ENCODE results near the gene LCA5L. TPM values are rescaled to one million over a fixed set of nuclear protein-coding genes. Genes with fewer than 3 reads are reported as not detected.
A peak's percentile ranks its signal among the peaks of the same experiment; 100 is the strongest.
"Not testable (repeated sequence)": the region's sequence is repeated elsewhere in the genome, so short reads cannot be mapped to it uniquely, and the experiment has no call there.

Gene LCA5L
- total RNA-seq, 1 donor from 2014 or later: 0.23 TPM

DNA sequence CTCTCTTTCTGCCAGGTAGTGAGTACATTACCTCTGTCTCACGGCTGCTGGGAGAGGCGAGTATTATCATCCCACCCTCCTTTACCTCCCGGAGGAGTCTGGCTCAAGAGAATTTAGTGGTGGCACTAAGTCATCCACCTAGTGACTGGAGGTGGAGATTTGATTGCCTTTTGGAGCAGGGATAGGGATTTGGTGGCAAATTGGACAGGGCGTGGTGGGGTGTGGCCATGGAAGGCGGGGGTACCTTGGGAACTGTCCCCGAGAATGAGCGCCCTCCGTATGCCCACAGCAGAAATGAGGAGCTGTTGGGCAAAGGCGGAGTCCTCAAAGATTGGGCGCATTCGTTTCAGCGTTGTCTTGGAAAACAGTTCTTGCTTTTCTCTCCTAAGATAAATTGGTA, 64.6 kb downstream of the LCA5L start:
- peak overlapping the region; percentile 99 for H3K4me3 ChIP-seq (ENCODE audit: low read depth, low read length)
- TF ChIP-seq, protein P1, sequence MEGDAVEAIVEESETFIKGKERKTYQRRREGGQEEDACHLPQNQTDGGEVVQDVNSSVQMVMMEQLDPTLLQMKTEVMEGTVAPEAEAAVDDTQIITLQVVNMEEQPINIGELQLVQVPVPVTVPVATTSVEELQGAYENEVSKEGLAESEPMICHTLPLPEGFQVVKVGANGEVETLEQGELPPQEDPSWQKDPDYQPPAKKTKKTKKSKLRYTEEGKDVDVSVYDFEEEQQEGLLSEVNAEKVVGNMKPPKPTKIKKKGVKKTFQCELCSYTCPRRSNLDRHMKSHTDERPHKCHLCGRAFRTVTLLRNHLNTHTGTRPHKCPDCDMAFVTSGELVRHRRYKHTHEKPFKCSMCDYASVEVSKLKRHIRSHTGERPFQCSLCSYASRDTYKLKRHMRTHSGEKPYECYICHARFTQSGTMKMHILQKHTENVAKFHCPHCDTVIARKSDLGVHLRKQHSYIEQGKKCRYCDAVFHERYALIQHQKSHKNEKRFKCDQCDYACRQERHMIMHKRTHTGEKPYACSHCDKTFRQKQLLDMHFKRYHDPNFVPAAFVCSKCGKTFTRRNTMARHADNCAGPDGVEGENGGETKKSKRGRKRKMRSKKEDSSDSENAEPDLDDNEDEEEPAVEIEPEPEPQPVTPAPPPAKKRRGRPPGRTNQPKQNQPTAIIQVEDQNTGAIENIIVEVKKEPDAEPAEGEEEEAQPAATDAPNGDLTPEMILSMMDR (conservative IDR thresholded peaks at IDR 0.05; ENCODE audit: low read depth, low read length): no peak
- DNase-seq (ENCODE audit: low read depth): no peak

DNA sequence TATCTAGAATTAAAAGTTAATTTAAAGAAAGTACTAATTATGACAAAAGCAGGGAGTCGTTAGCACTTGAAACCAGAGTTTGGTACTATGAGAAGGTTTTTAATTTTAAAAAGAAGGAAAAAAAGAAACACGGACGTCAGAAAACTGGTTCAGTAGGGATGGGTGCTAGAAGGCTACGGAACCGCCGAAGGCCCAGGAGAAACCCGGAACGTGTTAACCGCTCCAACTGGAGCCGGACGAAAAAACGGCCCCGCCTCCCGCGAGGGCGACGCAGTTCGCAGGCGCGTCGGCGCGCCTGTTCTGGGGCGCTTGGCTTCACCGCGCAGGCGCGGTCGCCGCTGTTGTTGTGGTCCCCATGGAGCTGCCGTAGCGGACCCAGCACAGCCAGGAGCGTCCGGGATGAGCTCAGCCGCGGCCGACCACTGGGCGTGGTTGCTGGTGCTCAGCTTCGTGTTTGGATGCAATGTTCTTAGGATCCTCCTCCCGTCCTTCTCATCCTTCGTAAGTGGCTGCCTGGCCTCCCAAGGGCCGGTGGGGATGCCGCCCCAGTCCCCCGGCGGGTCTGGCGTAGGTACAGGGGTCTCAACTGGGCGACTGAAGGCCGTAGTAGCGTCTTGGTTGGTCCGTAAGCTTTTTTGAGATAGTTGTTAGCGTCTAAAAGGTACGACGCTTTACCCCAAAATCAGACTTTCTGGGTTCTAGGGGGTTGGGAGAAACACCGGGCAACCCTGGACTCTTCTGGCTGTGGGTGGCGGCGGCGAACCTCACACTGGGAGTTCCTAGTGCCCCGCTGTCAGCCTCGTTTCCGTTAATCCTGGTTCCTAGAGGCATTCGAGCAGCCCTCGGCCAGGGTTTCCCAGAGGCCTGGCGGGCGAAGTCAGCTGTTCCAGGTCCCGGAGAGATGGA, 65.3 kb downstream of the LCA5L start:
- DNase-seq (ENCODE audit: low read depth): no peak
- H3K4me3 ChIP-seq (ENCODE audit: low read depth, low read length): peak overlapping the region; percentile 99
- TF ChIP-seq, protein P1 (conservative IDR thresholded peaks at IDR 0.05; ENCODE audit: low read depth, low read length): no peak

DNA sequence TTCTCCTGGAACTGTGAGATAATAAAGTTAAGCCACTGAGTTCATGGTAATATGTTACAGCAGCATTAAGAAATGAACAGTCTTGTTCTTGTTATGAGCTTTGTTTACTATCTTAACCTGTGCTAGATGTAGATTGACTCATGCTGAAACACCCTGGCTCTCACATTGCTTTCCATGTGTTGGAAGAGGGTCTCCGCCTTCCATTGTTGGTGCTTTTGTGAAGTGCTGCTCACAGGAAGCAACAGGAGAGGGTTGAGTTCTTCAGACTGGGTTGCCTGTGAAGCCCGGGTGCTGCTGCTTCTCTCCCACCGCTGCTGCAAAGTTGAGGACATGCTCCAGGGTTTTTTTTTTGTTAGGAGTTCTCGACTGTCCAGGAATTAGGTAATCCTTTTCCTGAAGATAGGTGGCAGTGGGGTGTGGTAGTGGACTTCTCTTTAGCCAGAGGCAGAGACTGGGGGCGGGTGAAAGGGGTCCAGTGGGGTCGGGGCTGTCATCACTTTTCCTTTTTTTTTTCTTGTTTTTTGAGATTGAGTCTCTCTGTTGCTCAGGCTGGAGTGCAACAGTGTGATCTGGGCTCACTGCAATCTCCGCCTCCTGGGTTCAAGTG, 68.0 kb downstream of the LCA5L start:
- no peak overlapping the region for H3K4me3 ChIP-seq (ENCODE audit: low read depth, low read length)
- no peak for DNase-seq (ENCODE audit: low read depth)
- TF ChIP-seq, protein P1 (conservative IDR thresholded peaks at IDR 0.05; ENCODE audit: low read depth, low read length): no peak

DNA sequence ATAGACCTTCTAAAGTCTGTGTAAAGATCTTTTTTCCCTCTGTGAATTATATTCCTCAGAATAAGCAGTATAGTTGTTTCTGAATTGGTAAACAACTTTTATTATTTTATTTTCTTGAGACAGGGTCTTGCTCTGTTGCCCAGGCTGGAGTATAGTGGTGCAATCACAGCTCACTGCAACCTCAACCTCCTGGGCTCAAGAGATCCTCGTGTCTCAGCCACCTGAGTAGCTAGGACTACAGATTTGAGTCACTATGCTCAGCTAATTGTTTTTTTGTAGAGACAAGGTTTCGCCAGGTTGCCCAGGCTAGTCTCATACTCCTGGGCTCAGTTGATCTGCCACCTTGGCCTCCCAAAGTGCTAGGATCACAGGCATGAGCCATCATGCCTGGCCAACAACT, 70.1 kb downstream of the LCA5L start:
- TF ChIP-seq, protein P1 (conservative IDR thresholded peaks at IDR 0.05; ENCODE audit: low read depth, low read length): no peak
- no peak for DNase-seq (ENCODE audit: low read depth)
- no peak overlapping the region for H3K4me3 ChIP-seq (ENCODE audit: low read depth, low read length)

DNA sequence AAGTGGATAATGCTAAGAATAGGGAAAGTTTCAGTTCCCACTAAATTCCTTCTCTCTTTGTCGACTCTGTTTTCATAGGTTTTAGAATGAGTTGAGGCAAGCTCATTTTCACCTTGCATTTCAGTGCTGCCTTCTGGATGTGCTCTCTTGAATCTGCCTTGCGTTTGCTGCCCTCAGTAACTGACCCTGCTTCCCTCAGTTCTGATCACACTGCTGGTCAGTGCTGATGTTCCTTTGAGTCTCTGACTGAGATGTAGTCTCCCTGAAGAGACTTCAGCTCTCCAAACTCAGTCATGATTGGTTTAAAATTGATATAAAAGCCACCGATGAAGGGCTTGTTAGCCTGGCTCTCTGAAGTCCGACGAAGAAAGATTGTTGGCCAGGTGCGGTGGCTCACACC, 71.5 kb downstream of the LCA5L start:
- TF ChIP-seq, protein P1 (conservative IDR thresholded peaks at IDR 0.05; ENCODE audit: low read depth, low read length): no peak
- DNase-seq (ENCODE audit: low read depth): no peak
- no peak overlapping the region for H3K4me3 ChIP-seq (ENCODE audit: low read depth, low read length)

DNA sequence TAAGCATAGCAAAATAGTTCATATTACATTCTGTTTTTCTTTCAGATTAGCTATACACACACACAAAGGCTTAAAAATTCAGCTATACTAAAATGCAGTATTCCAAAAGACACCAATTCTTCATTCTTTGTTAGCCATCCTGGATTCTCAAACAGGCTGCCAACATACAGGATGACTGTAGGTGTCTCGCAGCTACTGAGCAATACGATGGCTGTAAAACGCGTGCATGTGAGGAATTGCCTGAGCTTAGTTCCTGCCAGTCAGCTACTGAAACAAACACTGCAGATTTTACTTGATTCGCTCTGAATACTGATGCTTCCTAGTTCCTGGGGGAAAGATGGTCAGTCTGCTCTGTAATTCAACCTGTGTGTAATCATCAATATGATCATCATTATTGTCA, 71.9 kb downstream of the LCA5L start:
- no peak overlapping the region for H3K4me3 ChIP-seq (ENCODE audit: low read depth, low read length)
- TF ChIP-seq, protein P1 (conservative IDR thresholded peaks at IDR 0.05; ENCODE audit: low read depth, low read length): peak; percentile 66
- DNase-seq (ENCODE audit: low read depth): no peak

DNA sequence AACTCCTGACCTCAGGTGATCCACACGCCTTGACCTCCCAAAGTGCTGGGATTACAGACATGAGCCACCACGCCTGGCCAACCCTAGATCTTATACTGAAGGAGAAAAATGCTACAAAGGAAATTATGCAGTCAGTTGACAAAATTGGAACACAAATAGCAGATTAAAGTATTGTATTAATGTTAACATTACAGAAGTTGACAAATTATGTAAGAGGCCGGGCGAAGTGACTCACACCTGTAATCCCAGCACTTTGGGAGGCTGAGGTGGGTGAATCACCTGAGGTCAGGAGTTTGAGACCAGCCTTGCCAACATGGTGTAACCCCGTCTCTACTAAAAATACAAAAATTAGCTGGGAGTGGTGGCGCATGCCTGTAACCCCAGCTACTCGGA, 75.7 kb downstream of the LCA5L start:
- not testable (repeated sequence) for H3K4me3 ChIP-seq (ENCODE audit: low read depth, low read length); DNase-seq (ENCODE audit: low read depth)
